Stimulated activated CD8-positive, alpha-beta memory T cell treated with anti-CD3 and anti-CD28 coated beads, Interleukin-15, amount 100 ng/mL, for 24 hours (primary cell): ENCODE results near the gene GDF2.

ENCODE experiments used
- DNase-seq: peaks from one replicate; pipeline ENCODE4 v3.0.0-alpha.2; 2020; ENCODE audit warnings: low read depth

The GDF2 gene

DNA sequence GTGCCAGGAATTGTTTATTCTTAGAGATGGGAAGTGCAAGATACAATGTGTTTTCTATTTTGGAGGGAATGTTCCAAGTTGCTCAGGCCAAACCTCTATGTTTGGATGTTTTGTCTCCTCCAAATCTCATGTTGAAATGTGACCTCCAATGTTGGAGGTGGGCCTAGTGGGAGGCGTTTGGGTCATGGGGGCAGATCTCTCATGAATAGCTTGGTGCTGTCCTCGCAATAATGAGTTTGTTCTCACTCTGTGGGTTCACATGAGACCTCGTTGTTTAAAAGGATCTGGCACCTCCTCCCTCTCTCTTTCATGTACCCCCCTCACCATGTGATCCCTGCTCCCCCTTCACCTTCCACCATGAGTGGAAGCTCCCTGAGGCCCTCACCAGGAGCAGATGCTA lies 30.6 kb upstream of the GDF2 start:
- DNase-seq: no peak

DNA sequence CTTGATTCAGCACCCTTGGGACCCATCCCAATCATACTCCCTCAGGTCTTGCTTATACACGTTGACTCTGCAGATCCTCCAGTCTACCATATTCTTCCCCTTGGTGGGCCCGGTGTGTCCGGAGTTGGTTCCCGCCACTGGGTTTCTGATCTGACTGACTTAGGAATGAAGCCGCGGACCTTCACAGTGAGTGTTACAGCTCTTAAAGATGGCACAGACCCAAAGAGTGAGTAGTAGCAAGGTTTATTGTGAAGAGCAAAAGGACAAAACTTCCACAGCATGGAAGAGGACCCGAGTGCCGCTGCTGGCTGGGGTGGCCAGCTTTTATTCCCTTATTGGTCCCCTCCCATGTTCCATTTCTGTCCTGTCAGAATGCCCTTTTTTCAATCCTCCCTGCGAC lies 28.2 kb upstream of the GDF2 start:
- no peak for DNase-seq

DNA sequence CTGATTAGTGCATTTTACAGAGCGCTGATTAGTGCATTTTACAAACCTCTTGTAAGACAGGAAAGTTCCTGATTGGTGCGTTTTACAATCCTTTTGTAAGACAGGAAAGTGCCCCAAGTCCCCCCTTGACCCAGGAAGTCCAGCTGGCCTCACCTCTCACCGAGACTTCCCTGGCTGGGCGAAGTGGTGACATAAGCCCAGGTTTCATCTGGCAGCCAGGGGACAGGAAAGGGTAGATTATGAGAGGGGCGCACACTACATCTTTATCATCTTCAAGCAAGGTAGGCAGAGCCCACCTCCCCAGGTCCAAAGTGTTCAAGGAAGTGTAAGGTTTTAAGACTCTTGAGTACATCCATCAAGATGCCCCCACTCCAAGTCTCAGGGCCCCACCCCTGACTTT lies 27.8 kb upstream of the GDF2 start:
- DNase-seq: no peak

DNA sequence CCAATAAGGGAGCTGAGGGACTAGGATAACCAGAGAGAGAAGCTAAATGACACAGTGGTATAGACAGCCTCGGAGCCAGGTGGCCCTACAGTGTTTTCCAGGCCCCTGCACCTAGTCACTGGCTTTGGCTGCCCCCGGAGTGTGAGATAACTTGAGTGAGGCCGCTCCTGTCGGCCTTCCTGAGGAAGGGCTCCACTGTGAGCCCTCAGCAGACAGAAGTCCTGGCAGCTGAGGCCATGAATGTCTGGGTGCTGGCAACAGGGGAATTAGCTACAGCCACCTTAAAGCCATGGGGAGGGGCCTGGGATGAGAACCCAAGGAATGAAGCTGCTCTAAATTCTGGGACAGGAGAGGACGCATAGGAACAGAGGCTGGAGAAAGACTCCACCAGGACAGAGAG lies 26.8 kb upstream of the GDF2 start:
- DNase-seq: no peak

DNA sequence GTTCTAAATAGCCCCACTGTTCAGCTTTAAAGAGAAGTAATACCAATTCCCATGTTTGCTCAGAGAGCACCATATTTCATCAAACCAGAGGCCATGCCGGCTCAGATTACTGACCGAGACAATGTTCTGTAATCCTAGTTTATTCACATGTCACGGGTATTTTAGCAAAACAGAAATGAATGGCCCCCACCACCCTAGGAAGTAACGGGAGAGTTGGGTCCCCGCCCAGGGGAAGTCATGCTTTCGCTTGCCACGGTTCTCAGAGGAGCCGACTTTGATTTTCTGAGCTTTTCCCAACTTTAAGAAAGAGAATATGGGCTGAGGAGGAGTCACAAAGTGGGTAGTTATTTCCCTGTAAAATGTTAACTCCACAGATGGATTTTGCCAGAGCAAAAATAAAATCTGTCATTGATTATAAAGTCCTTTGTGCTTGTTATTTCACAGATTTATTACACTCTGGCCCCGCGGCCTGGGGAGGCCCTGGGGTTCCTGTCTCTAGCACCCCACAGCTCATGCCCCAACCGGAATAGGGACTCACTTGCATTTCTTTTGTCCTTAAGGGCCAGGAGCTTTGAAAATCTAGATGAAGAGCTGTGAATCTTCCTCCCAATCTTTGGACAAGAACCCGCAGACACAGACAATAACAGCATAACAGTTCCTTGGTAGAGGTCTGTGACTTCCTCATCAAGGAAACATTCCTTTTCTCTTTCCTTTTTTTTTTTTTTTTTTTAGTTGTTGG lies 25.9 kb upstream of the GDF2 start:
- DNase-seq: no peak

DNA sequence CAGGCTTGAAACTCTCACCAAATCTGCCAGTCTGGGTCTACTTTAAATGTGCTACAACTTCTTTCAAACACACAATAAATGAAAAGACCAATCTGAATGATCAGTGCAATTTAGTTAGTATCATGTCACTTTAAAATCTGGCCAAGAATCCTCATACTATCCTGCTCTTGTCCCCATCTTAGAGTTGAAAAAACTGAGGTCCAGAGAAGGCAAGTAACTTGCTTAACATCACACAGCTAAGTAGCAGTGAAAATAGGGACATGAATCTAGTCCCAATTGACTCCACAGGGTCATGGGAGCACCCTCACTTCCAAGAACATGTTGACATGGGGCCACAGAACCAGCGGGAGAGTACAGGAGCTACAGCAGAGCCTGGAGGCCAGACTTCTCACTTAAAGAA lies 25.3 kb upstream of the GDF2 start:
- DNase-seq: no peak

DNA sequence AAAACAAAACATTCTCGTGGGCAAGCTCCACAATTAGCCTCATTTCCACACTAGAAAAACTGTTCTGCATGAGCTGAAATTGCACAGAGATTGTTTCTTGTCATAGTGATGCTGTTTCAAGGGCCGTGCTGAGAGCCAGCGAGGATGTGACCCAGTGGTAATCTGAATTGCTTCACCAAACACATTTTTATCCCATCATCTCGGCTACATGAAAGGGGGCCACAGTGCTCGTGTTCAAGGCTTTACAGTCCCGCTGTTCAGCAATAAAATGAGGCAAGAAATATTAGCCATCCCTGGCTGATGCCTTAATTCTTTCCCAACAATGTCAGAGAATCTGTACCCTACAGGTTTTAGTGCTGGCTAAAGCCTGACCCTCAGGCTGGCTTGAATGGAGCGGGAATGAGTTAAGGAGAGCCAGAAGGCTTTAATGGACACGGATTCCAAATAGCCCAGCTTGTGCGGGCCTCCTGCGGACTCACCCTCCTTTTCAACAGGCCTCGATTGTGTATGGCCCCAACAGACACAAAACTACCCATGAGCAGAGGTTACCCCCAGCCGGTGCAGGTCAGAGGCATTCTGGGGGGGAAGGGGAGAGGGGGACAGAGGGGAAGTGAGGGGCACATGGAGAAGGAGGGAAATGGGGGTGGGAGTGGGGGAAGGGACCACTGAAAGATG lies 24.3 kb upstream of the GDF2 start:
- DNase-seq: no peak

DNA sequence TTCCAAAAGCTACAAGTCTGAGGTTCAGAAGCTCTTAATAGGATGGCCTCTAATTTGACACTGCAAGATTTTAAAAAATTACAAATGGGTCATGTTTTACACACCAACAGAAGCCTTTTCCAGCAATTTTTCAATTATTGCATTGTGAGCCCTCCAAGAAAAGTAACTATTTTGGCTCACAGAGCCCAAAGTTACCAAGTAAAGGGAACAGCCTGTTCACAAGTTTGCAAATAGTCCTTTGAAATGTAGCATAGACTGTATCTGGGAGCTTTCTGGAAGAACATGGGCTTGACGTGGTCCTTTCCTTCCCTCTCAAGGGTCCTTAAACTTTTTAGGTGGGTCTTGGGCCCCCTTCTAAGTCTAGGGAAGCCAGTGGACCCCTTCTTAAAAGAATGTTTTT lies 23.5 kb upstream of the GDF2 start:
- DNase-seq: no peak

DNA sequence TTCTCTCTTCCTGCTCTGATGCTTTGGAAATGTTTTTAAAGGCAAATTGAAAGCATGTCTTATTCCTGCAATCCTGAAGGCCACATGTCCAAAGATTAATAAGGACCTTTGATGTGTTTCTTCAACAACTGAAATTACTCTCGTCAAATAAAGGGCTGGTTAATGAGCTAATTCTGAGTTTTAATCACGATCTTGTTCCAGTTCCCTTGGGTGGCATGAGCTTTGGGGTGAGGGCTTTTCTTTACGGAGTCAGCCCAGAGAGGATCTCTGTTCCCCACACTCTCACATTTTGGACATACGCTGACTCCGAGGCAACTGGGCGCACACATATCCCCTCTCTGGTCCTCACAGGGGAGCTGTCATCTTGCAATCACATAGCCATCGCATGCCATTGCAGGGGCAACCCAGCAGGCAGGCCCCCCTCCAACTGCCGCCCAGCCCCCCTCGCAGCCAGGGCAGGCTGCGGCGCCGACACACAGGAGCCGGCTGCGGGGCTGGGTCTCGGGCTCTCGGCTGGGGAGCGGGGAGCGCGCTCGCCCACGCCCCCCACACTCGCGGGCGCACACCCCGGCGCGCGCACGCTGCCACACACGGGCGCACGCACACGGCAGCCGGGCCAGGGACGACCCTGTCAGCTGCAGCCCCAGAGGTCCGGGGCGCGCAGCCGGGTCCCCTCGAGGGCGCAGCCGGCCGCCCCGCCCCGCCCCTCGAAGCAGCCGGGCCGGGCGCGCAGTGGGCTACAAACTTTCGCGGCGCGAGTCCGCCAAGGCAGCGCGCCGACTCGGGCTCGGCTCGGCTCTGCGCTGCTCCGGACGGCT lies 22.4 kb upstream of the GDF2 start, which contains the start of gene GDF10:
Gene GDF10 (plus strand): TSS at position 587 of the 818 bp plus-strand sequence. CDS start 455 bp downstream, outside the sequence.
- DNase-seq: no peak

DNA sequence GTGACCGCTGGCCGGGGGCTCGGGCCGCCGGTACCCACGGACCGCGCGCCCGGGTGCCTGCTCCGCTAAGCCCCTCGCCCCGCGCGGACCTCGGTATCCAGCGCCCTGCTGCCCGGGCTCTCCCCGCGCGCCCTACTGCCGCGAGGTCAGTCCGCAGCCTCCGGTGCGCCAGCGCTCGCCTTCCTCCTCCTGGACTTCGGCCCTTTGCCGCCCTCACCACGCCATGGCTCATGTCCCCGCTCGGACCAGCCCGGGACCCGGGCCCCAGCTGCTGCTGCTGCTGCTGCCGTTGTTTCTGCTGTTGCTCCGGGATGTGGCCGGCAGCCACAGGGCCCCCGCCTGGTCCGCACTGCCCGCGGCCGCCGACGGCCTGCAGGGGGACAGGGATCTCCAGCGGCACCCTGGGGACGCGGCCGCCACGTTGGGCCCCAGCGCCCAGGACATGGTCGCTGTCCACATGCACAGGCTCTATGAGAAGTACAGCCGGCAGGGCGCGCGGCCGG lies 21.8 kb upstream of the GDF2 start:
- no peak for DNase-seq

DNA sequence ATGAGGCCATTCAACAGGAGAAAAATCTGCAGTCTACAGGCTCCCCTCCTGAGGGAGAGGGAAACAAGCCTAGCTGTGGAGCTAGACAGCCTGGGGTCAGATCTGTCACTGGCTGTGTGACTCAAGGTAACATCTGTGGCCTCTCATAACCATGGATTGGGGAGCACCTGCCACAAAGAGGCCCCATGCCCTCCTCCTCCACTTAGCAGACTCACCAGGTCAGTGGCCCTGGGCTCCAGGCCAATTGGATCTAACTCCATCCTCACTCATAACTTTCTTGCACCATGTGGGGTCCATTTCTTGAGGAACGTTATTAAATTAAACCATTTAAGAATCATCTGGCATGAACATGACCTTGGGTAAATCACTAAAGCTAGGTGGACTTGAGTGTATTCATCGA lies 20.4 kb upstream of the GDF2 start:
- DNase-seq: no peak

DNA sequence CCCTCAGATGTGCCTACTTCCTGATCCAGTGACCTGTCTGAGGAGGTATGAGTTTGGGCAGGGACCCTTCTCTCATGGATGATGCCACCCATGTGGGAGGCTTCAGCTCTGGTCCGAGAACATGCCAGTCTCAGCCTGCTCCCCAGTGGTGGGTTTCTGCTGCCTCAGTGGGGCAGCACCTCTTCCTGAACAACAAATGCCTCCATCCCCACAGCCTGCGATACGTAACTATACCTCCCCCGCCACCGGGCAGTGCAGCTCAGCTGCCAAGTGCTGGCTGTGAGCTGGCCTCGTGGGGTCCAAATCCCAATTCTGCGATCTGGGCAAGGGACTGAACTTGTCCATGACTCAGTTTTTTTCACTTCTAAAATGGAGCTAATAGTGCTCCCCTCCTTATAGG lies 19.1 kb upstream of the GDF2 start:
- DNase-seq: no peak

DNA sequence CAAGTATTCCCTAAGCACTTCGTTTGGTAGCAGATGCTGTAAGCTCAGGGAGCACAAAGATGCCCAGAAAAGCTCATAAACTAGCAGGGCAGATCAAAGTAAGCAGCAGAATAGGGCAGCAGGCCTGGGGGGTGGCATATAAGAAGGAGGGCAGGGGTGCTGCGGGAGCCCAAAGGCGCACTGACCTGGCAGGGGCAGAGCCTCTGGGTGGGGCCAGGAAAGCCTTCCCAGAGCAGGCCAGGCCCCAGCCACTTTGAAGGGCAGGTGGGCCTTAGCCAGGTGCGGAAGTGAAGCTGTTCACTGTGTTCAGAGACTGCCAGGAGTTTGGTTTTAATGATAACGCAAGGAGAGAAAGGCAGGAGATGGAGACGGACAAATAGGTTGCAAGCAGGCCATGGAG lies 18.4 kb upstream of the GDF2 start:
- DNase-seq: no peak

DNA sequence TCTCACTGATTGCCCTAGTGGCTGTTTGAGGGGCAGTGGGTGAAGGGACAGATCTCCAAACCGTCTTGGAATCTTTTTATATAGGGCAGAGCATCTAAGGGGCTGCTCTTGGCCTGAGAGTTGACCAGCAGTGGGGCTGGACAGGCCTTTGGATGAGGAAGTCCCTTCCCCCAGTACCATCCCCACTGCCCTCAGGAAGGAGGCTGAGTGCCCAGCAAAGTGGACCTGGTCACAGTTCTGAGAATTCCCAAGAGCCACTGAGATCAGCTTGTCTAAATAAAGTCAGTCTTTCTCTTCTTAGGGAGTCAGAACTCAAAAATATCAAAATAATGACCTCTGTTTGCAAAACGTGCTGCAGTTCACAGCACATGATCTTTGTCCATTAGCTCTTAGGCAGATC lies 16.7 kb upstream of the GDF2 start:
- DNase-seq: no peak

DNA sequence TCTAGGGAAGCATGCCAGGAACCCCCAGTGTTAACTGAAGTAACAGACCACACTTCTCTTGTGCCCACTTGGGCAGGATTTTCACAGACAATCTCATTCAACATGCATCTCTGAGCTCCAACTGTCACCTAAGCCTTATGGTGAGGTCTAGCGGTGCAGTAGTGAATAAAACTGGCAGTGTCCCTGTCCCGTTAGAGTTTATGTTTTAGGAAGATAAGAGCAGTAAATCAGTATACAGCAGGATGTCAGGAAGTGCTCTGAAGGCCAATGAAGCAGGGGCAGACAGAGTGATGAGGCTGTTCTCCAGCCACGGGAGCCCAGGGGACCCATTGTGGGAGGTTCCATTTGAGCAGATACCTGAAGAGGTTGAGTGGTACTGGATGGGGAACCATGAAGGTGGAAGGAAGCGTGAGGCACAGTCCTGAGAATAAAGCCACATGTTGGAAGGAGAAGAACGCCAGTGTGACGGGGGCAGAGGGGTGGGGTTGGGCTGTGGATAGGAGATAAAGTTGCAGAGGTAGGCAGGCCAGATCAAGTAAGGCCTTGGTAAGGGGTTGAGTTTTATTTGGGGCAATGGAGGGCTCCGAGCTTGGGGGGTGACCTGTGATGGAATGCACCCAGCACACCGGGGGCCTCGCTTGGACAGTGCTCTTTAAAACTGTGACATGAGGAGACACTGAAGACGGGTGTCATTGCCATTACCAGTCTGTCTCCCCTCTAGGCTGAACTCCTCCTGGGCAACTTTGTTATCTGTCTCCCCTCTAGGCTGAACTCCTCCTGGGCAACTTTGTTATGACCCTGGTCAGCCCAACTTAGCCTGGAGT lies 15.7 kb upstream of the GDF2 start:
- DNase-seq: no peak

DNA sequence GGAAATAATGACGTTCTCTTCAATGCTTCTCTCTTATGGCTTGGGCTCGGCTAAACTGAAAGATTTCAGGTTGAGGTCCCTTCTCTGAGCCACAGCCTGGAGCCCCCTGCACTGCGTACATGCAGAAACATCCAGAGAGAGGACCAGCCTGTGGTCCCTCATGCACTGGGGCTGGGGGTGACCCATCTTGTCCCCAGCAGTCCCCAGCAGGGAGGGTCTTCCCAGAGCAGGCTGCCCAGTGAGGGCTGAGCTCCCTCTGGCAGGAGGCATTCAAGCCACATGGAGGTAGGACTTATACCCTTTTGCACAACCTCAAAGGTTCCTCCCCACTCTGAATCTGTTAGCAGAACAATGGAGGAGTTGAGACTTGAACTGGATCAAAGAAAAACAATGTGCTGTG lies 14.9 kb upstream of the GDF2 start:
- DNase-seq: no peak

DNA sequence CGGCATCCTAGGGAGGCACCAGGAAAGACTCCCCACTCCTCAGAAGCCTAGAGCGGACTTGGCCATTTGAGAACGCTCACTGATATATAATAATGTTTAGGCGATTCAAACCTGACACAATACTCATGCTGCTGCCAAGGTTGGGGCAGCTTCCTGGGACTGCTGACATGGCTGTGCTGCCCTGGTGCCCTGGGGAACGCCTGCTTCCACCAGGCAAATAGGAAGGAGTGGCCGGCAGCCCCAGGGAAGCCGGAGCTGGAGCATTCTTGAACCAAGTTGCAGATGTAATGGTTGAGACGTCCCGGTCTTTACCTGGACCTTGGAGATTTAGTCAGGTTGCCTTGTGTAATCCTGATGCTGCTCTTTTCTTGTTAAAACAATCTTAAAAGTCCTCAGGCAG lies 13.5 kb upstream of the GDF2 start:
- no peak for DNase-seq

DNA sequence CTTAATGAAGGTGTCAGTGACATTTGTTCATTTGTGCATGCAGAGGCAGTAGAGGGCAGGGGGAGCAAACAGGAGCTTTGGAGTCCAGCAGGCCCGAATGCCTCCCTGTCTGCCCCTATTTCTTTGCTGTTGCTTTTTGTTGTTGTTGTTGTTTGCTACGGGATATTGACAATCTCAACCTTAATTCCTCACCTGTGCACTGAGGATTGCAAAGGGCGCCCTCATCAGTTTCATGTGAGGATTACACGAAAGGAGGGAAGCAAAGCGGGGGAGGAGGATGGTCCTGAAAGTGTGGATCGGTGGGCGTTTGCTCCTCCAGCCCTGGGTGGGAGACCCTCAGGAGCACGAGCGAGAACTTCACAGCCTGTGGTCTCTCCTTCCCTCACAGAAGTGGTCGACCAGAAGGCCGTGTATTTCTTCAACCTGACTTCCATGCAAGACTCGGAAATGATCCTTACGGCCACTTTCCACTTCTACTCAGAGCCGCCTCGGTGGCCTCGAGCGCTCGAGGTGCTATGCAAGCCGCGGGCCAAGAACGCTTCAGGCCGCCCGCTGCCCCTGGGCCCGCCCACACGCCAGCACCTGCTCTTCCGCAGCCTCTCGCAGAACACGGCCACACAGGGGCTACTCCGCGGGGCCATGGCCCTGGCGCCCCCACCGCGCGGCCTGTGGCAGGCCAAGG lies 12.7 kb upstream of the GDF2 start:
- no peak for DNase-seq

DNA sequence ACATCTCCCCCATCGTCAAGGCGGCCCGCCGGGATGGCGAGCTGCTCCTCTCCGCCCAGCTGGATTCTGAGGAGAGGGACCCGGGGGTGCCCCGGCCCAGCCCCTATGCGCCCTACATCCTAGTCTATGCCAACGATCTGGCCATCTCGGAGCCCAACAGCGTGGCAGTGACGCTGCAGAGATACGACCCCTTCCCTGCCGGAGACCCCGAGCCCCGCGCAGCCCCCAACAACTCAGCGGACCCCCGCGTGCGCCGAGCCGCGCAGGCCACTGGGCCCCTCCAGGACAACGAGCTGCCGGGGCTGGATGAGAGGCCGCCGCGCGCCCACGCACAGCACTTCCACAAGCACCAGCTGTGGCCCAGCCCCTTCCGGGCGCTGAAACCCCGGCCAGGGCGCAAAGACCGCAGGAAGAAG lies 12.2 kb upstream of the GDF2 start:
- no peak for DNase-seq

DNA sequence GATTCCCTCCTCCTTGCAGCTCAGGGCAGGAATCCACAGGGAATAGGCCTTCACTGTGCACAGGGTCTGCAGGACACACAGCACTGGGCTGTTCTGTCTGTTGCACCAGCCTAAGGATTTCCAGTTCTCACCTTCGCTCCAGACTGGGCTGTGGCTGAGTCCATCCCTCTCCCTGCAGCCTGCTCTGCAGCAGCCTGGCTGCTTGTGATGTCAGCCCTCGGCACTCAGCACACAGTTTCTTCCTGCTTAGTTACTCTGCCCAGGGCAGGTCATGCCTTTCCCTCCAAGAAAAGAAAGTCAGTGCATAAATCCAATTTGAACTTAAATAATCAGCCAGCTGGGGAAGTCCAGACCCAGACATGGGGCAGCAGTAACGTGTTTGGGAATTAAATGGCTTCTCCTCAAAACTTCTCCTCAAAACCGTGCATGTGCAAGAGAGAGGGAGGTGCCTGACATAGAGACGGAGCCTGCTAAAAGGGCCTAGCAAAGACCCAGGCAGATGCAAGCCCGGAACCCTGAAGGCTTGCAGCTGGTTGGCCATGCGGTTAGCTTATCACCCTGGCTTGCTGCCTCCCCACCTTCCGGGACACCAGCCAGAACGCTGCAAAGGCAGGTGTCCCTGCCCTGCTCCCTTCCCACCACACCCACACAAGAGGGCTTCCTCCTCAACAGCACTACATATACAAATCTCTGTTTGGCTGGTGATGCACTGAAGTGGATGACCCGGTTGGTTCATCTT lies 10.9 kb upstream of the GDF2 start:
- no peak for DNase-seq
